Hypothalamus (tissue), 51 donors: Measurements from ENCODE around the gene MYT1.
"Not testable (repeated sequence)": the region's sequence is repeated elsewhere in the genome, so short reads cannot be mapped to it uniquely, and the experiment has no call there.

Experiments
- DNase-seq, 51 donors: peaks; one replicate each; lab custom pipeline; 2025; lab: John Stamatoyannopoulos, UW

MYT1 gene

GRCh38 chr20:64258071-64258823 lies 94.0 kb downstream of the MYT1 start:
- DNase-seq: no peak

GRCh38 chr20:64260239-64260638 lies 96.0 kb downstream of the MYT1 start:
- DNase-seq: no peak

- no peak for DNase-seq
Observed at GRCh38 chr20:64261138-64261537, 96.9 kb downstream of the MYT1 start.

GRCh38 chr20:64264091-64264490 lies 99.8 kb downstream of the MYT1 start:
- no peak for DNase-seq

GRCh38 chr20:64265201-64265600 lies 100.9 kb downstream of the MYT1 start:
- DNase-seq: no peak

- DNase-seq: no peak
Observed at GRCh38 chr20:64266988-64267387, 102.7 kb downstream of the MYT1 start.

GRCh38 chr20:64268174-64268573 lies 103.9 kb downstream of the MYT1 start:
- DNase-seq: no peak

- DNase-seq: no peak
Observed at GRCh38 chr20:64269604-64270411, 105.6 kb downstream of the MYT1 start.

- DNase-seq: no peak
Observed at GRCh38 chr20:64271636-64272035, 107.4 kb downstream of the MYT1 start.

GRCh38 chr20:64273109-64273508 lies 108.9 kb downstream of the MYT1 start:
- DNase-seq: peak in 1 of 51 donors; percentile 6

- DNase-seq: no peak
Observed at GRCh38 chr20:64276817-64277216, 112.6 kb downstream of the MYT1 start.

- no peak for DNase-seq
Observed at GRCh38 chr20:64277571-64278316, 113.5 kb downstream of the MYT1 start.

- no peak for DNase-seq
Observed at GRCh38 chr20:64278317-64278681, 114.0 kb downstream of the MYT1 start.

- no peak for DNase-seq
Observed at GRCh38 chr20:64279826-64280459, 115.7 kb downstream of the MYT1 start.

- no peak for DNase-seq
Observed at GRCh38 chr20:64280460-64280843, 116.2 kb downstream of the MYT1 start.

GRCh38 chr20:64283646-64284045 lies 119.4 kb downstream of the MYT1 start:
- DNase-seq: no peak

- peak in 32 of 51 donors; percentile 15 to 83 (median 34) for DNase-seq
Observed at GRCh38 chr20:64285579-64286446, 121.6 kb downstream of the MYT1 start.

GRCh38 chr20:64286447-64287263 lies 122.4 kb downstream of the MYT1 start:
- peak in 9 of 51 donors; percentile 4 to 39 (median 32) for DNase-seq

- DNase-seq: not testable (repeated sequence)
Observed at GRCh38 chr20:64287264-64287590, 123.0 kb downstream of the MYT1 start.
